GM13977 (cell line): ENCODE measurements around the gene POGZ.

Experiments used
- DNase-seq: peaks from one replicate; pipeline ENCODE4 v3.0.0; 2012; ENCODE audit warnings: low spot score
- CTCF ChIP-seq: IDR thresholded peaks from 2 replicates; pipeline ENCODE4 v1.5.1; 2012; ENCODE audit warnings: mild to moderate bottlenecking, control low read depth; ENCODE audit not compliant: insufficient read depth; ENCODE audit errors: extremely low read depth, missing control alignments
- in situ Hi-C: fragments of 300-500 bp; cut with MboI; formaldehyde crosslinking; loops from one replicate; pipeline ENCODE4 v1.12.0; 2022; ENCODE audit warnings: low sequenced_read_pairs, low pct_unique_long_range_greater_than_20kb, mixed read lengths, inconsistent platforms; ENCODE audit not compliant: unreplicated experiment

The POGZ gene

DNA sequence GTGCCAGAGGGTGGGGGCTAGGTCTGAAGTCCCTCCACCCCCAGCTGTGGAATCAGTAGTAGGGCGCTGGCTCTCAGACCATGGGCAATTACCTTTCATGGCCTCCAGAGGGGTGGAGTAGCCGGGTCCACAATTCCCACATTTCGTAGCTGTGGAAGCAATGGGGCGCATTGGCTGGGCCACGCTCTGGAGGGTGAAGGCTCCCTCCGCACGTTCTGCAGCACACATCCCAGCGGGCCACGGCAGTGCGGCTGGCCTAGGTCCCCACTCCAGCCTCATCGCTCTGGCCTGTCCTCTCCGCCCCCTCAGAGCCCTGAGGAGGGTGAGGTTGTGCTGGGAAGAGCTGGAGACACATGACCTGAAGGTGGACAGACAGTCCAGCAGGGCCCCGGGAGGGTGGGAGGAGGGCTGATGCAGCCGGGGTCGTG lies 89.7 kb downstream of the POGZ start:
- in situ Hi-C loops: no loop called here
- DNase-seq: no peak
- no peak for TF ChIP-seq CTCF

GRCh38 chr1:151369302-151369610 lies 90.0 kb downstream of the POGZ start:
- no peak for DNase-seq
- TF ChIP-seq CTCF: no peak
- in situ Hi-C loops: no loop called here

DNA sequence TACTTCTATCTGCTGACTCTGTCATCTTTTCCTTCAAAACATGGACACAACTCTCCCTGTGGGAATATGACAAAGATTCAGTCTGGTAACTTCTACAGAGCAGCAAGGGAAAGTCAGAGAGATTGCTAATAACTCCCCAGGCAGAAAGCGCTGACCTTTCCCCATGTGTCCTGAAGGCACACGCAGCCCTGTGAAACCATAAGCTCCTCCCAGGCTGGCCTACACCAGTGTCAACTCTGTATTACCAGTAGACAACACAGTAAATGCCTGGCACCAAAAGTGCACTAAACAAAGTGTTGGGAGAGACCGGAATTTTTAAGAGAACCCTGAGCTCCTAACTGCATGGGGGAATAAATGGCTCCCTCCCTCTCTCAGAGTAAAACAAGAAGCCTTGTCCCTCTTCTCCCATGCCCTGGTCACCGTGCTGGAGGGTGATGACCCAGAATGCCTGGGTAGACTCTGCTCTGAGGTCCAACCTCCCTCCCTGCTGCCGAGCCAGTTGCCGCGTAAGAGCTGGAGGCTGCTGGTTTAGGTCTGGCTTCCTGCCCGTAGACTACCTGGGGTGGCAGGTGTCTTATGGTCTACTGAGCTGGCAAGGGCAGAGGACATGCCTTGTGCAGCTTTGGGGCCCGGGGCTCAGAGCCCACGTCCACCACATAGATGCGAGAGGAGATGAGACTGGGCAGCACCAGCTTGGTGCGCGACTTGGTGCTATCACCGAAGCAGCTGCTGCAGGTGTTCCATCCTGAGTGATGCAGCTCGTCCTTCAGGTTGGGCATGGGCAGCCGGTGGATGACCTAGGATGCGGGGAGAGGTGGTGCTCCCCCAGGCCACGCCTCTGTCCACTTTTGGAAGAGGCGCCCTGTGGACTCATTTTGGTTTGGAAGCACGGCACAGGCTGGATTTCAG lies 90.6 kb downstream of the POGZ start:
- no peak for TF ChIP-seq CTCF
- in situ Hi-C loops: no loop called here
- no peak for DNase-seq

DNA sequence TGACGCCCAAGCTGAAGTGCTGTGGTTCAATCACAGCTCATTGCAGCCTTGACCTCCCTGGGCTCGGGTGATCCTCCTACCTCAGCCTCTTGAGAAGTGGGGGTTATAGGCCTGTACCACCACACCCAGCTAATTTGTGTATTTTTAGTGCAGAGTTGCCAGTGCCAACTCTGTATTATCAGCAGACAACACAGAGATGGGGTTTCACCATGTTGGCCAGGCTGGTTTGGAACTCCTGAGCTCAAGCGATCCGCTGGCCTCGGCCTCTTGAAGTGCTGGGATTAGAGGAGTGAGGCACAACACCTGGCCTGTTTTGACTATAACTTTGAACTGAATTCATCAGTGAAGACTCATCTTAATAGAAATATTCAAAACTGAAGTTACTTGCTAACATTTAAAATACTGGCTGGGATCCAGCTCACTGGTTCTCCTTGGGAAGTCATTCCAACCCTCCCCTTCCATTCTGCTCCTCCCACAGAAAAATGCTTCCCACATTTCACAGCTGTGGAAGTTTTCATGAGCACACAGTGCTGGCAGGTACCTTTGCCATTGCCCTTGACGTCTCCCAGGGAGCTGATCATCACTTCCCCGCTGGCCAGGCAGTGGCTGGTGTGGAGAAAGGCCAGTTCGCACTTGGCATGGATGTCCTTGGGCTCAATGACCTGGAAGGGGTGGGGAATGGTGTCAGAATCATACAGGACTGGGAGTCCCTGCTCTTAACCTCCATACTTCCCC lies 91.5 kb downstream of the POGZ start:
- no peak for DNase-seq
- no peak for TF ChIP-seq CTCF
- in situ Hi-C loops: no loop called here

DNA sequence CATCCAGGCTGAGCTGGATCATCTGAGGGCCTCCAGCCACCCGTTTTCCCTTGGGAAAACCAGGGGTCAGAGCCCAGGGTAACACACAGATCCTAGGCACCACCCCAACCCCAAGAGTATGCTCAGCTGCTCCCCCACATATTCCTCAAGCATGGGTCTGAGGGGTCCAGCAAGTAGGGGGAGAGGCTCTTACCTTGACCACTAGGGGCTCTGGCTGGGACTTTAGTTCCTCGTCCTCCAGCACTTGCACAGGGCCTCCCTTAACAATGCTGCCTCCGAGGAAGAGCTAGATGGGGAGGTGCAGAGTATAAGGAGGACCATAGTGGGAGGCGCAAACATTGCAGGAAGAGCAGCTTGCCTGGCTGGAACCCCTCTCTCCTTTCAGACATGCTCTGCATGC lies 94.3 kb downstream of the POGZ start:
- in situ Hi-C loops: no loop called here
- DNase-seq: no peak
- no peak for TF ChIP-seq CTCF

- in situ Hi-C loops: no loop called here
- TF ChIP-seq CTCF: no peak
- no peak for DNase-seq
Observed at GRCh38 chr1:151362308-151363155, 96.8 kb downstream of the POGZ start.
